ENCODE data around the gene SPX. TPM values are rescaled to one million over a fixed set of nuclear protein-coding genes. Genes with fewer than 3 reads are reported as not detected.

Gene SPX
- total and polyA plus RNA-seq, 9 donors: 12.9 to 31.2 (median 19.6) TPM

DNA sequence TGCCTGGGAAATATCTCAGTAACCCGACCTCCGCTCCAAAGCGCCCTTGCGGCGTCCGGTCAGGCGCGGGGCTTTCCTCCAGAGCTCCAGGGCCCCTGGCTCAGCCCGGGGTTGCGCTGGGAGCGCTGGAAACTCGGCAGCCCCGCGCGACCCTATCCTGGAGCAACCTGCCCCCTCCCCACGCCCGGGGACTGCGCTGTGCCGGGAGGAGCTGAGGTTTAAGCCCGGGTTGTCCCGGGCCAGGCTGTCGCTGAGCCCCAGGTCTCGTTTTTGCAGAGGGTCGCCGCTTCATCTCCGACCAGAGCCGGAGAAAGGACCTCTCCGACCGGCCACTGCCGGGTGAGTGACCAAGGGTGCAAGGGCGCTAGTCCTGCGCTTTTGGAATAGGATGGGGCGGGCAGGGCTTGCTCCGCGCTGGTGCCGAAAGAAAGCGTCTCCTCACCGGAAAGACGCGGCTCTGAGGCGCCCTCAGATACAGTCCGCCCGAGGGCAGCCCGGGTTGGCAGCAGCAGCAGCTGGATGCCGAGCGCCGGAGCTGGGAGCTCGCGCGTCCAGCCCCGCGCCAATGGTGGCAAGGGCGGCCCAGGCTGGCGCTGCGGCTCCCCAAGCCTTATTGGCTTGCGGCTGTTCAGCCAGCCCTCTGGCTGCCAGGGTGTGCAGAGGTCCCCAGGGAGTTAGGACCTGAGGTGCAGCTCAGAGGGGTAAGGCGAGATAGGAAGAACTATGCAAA, 1.5 kb downstream of the SPX start:
- Histone ChIP-seq H3K36me3 (ENCODE audit: control insufficient read depth, insufficient read depth, low read length) (no peaks in the 10 kb centered on the region), H3K27me3 (ENCODE audit: control insufficient read depth, insufficient read depth, low read length) (peaks cover 4% of the 10 kb centered on the region), H3K9me3 (replicated peaks; ENCODE audit: control insufficient read depth, low read depth, low read length) (no peaks in the 10 kb centered on the region), H3K27ac (ENCODE audit: low read length) (peak overlapping the region; percentile 81), H3K4me3 (ENCODE audit: low read length) (peak overlapping the region; percentile 72), H3K4me1 (ENCODE audit: control insufficient read depth, insufficient read depth, low read length) (peaks cover 8% of the 10 kb centered on the region)
- DNase-seq: peak; percentile 61
- WGBS (ENCODE audit: insufficient coverage): under 1% methylated on average over 53 of the region's 57 CpGs

GRCh38 chr12:21528953-21529352, 2.9 kb downstream of the SPX start:
- Histone ChIP-seq H3K9me3 (replicated peaks; ENCODE audit: control insufficient read depth, low read depth, low read length) (no peaks in the 10 kb centered on the region), H3K36me3 (ENCODE audit: control insufficient read depth, insufficient read depth, low read length) (no peaks in the 10 kb centered on the region), H3K27ac (ENCODE audit: low read length) (no peak overlapping the region), H3K27me3 (ENCODE audit: control insufficient read depth, insufficient read depth, low read length) (peaks cover 4% of the 10 kb centered on the region), H3K4me3 (ENCODE audit: low read length) (no peak overlapping the region), H3K4me1 (ENCODE audit: control insufficient read depth, insufficient read depth, low read length) (peaks cover 8% of the 10 kb centered on the region)
- DNase-seq: peak; percentile 35
- WGBS (ENCODE audit: insufficient coverage): 53% methylated on average over 3 of the region's 5 CpGs

- Histone ChIP-seq H3K27ac (ENCODE audit: low read length) (no peak overlapping the region), H3K9me3 (replicated peaks; ENCODE audit: control insufficient read depth, low read depth, low read length) (no peaks in the 10 kb centered on the region), H3K4me3 (ENCODE audit: low read length) (no peak overlapping the region), H3K4me1 (ENCODE audit: control insufficient read depth, insufficient read depth, low read length) (peaks cover 8% of the 10 kb centered on the region), H3K36me3 (ENCODE audit: control insufficient read depth, insufficient read depth, low read length) (no peaks in the 10 kb centered on the region), H3K27me3 (ENCODE audit: control insufficient read depth, insufficient read depth, low read length) (peaks cover 4% of the 10 kb centered on the region)
- no peak for DNase-seq
- 86% methylated on average over 2 of the region's 2 CpGs for WGBS (ENCODE audit: insufficient coverage)
Observed at GRCh38 chr12:21529456-21529855, 3.4 kb downstream of the SPX start.

- Histone ChIP-seq H3K27me3 (ENCODE audit: control insufficient read depth, insufficient read depth, low read length) (no peaks in the 10 kb centered on the region), H3K4me3 (ENCODE audit: low read length) (no peak overlapping the region), H3K27ac (ENCODE audit: low read length) (no peak overlapping the region), H3K9me3 (replicated peaks; ENCODE audit: control insufficient read depth, low read depth, low read length) (no peaks in the 10 kb centered on the region), H3K36me3 (ENCODE audit: control insufficient read depth, insufficient read depth, low read length) (no peaks in the 10 kb centered on the region), H3K4me1 (ENCODE audit: control insufficient read depth, insufficient read depth, low read length) (peaks cover 9% of the 10 kb centered on the region)
- DNase-seq: no peak
- 100% methylated on average over 1 of the region's 5 CpGs for WGBS (ENCODE audit: insufficient coverage)
Observed at GRCh38 chr12:21538061-21538653, 12.1 kb downstream of the SPX start.

DNA sequence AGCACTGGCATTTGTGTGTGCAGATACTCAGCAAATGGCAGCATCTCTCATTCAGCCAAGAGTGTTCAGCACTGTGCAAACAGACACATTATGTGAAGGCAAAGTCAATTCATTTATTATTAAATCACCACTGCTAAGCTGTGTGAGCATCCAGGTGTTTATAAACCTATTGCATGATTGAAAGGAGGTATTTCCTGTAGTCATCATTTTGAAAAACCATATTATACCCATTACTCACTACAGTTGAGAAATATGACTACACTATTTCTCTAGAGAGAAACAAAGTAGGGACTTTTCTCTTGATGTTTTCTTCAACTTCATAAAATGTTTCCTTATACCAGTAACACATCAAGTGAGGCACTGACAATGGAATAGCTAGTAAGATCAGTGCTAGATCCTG, 13.7 kb downstream of the SPX start:
- H3K9me3 ChIP-seq (replicated peaks; ENCODE audit: control insufficient read depth, low read depth, low read length): no peaks in the 10 kb centered on the region
- DNase-seq: no peak
- peaks cover 9% of the 10 kb centered on the region for H3K4me1 ChIP-seq (ENCODE audit: control insufficient read depth, insufficient read depth, low read length)
- no peak overlapping the region for H3K27ac ChIP-seq (ENCODE audit: low read length)
- no peaks in the 10 kb centered on the region for H3K27me3 ChIP-seq (ENCODE audit: control insufficient read depth, insufficient read depth, low read length)
- no peaks in the 10 kb centered on the region for H3K36me3 ChIP-seq (ENCODE audit: control insufficient read depth, insufficient read depth, low read length)
- H3K4me3 ChIP-seq (ENCODE audit: low read length): no peak overlapping the region

- WGBS (ENCODE audit: insufficient coverage): no CpG with 5 or more reads among the region's 6 CpGs
- Histone ChIP-seq H3K27me3 (ENCODE audit: control insufficient read depth, insufficient read depth, low read length) (no peaks in the 10 kb centered on the region), H3K27ac (ENCODE audit: low read length) (no peak overlapping the region), H3K36me3 (ENCODE audit: control insufficient read depth, insufficient read depth, low read length) (no peaks in the 10 kb centered on the region), H3K4me3 (ENCODE audit: low read length) (no peak overlapping the region), H3K9me3 (replicated peaks; ENCODE audit: control insufficient read depth, low read depth, low read length) (no peaks in the 10 kb centered on the region), H3K4me1 (ENCODE audit: control insufficient read depth, insufficient read depth, low read length) (peaks cover 9% of the 10 kb centered on the region)
- DNase-seq: no peak
Observed at GRCh38 chr12:21541773-21542172, 15.7 kb downstream of the SPX start.

GRCh38 chr12:21542403-21542802, 16.3 kb downstream of the SPX start:
- DNase-seq: peak; percentile 27
- 46% methylated on average over 4 of the region's 5 CpGs for WGBS (ENCODE audit: insufficient coverage)
- peaks cover 9% of the 10 kb centered on the region for H3K4me1 ChIP-seq (ENCODE audit: control insufficient read depth, insufficient read depth, low read length)
- no peak overlapping the region for H3K27ac ChIP-seq (ENCODE audit: low read length)
- H3K36me3 ChIP-seq (ENCODE audit: control insufficient read depth, insufficient read depth, low read length): no peaks in the 10 kb centered on the region
- H3K27me3 ChIP-seq (ENCODE audit: control insufficient read depth, insufficient read depth, low read length): no peaks in the 10 kb centered on the region
- H3K9me3 ChIP-seq (replicated peaks; ENCODE audit: control insufficient read depth, low read depth, low read length): no peaks in the 10 kb centered on the region
- no peak overlapping the region for H3K4me3 ChIP-seq (ENCODE audit: low read length)

DNA sequence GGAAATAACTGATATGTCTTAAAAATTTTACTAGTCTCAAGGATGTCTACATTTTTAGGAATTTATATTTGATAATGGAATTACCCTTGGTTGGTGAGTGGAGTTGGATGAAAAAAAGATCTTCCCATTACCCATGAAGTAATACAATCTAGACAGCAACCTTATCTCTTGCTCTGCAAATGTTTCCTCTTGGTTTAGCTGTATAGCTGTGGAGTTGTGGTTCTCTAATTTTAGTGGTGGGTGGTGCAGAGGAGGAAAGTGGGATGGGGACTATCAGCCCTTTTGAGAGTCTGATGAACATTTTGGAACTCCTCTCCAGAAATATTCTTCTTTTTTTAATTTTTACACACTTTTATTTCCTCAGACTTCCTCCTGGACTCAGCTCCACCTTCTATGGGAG, 17.1 kb downstream of the SPX start:
- Histone ChIP-seq H3K4me1 (ENCODE audit: control insufficient read depth, insufficient read depth, low read length) (peaks cover 9% of the 10 kb centered on the region), H3K27me3 (ENCODE audit: control insufficient read depth, insufficient read depth, low read length) (no peaks in the 10 kb centered on the region), H3K9me3 (replicated peaks; ENCODE audit: control insufficient read depth, low read depth, low read length) (no peaks in the 10 kb centered on the region), H3K27ac (ENCODE audit: low read length) (no peak overlapping the region), H3K4me3 (ENCODE audit: low read length) (no peak overlapping the region), H3K36me3 (ENCODE audit: control insufficient read depth, insufficient read depth, low read length) (no peaks in the 10 kb centered on the region)
- DNase-seq: no peak

DNA sequence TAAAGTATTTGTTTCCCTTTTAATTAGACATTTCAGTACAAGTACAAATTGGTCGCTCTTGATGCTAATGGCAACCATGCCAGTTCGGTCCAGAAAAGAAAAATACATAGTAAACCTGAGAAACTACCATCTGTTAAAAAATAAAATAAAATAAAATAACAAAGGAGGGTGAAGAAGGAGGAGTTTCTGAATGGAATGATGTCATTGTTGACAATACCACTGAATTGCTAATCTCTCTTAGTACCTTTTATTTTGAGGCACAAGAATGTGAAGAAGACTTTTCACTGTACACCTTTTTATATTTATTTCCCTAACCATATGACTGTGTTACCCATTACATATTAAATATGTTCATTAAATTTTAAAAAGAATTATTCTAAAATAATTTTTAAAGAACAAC, 19.5 kb downstream of the SPX start:
- H3K4me3 ChIP-seq (ENCODE audit: low read length): no peak overlapping the region
- peaks cover 9% of the 10 kb centered on the region for H3K4me1 ChIP-seq (ENCODE audit: control insufficient read depth, insufficient read depth, low read length)
- WGBS (ENCODE audit: insufficient coverage): no CpG with 5 or more reads among the region's 2 CpGs
- H3K27me3 ChIP-seq (ENCODE audit: control insufficient read depth, insufficient read depth, low read length): no peaks in the 10 kb centered on the region
- no peak overlapping the region for H3K27ac ChIP-seq (ENCODE audit: low read length)
- H3K36me3 ChIP-seq (ENCODE audit: control insufficient read depth, insufficient read depth, low read length): no peaks in the 10 kb centered on the region
- no peaks in the 10 kb centered on the region for H3K9me3 ChIP-seq (replicated peaks; ENCODE audit: control insufficient read depth, low read depth, low read length)
- DNase-seq: no peak

DNA sequence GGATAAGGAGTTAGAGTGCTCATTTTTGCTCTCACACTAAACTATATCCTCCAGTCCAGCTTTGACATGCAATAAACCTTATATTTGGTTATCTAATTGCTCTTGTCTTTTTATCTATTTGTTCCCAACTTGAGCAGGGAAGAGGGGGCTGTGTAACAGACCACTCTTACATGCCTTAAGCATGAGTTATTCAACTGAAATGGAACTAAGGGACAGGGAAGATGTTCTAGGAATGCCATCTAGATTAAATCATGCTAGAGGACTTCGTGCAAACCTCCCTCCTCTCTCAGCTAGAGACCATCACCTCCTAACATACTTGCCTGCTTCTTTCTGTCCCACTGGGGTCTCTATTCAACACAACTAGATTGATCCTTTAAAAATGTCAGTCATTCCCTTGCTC, 20.6 kb downstream of the SPX start:
- Histone ChIP-seq H3K4me3 (ENCODE audit: low read length) (no peak overlapping the region), H3K9me3 (replicated peaks; ENCODE audit: control insufficient read depth, low read depth, low read length) (no peaks in the 10 kb centered on the region), H3K27ac (ENCODE audit: low read length) (no peak overlapping the region), H3K27me3 (ENCODE audit: control insufficient read depth, insufficient read depth, low read length) (no peaks in the 10 kb centered on the region), H3K4me1 (ENCODE audit: control insufficient read depth, insufficient read depth, low read length) (peaks cover 10% of the 10 kb centered on the region), H3K36me3 (ENCODE audit: control insufficient read depth, insufficient read depth, low read length) (no peaks in the 10 kb centered on the region)
- WGBS (ENCODE audit: insufficient coverage): 0% methylated on average over 1 of the region's 1 CpG
- DNase-seq: no peak
